Gastroesophageal sphincter (tissue), 4 donors: ENCODE data around the gene OSGEPL1. TPM values are rescaled to one million over a fixed set of nuclear protein-coding genes. Genes with fewer than 3 reads are reported as not detected.
"Not testable (repeated sequence)": the region's sequence is repeated elsewhere in the genome, so short reads cannot be mapped to it uniquely, and the experiment has no call there.

Experiments
- ATAC-seq: fragments of 150-250 bp; one replicate; pipeline ENCODE4 v1.9.1; 2016; ENCODE audit warnings: mild to moderate bottlenecking, moderate library complexity
- H3K27ac ChIP-seq, 4 donors: fragments of 200-600 bp; sonication (generic) in 3 of 4; 1 replicate in 3 of 4; 2 replicates in 1 of 4; pipeline ENCODE4 v1.5.1; 2016 to 2019
- H3K27me3 ChIP-seq: fragments of 200-600 bp; sonication (generic); one replicate; pipeline ENCODE4 v1.5.1; 2019
- H3K36me3 ChIP-seq, 2 donors: fragments of 200-600 bp; sonication (generic); one replicate each; pipeline ENCODE4 v1.5.1; 2019; ENCODE audit warnings: control low read depth in 1 of 2
- H3K4me1 ChIP-seq, 3 donors: fragments of 200-600 bp; sonication (generic); 1 replicate in 2 of 3; 2 replicates in 1 of 3; pipeline ENCODE4 v1.5.1; 2016 to 2019; ENCODE audit warnings: control low read depth in 2 of 3
- H3K4me3 ChIP-seq, 2 donors: fragments of 200-600 bp; sonication (generic); one replicate each; pipeline ENCODE4 v1.5.1; 2019; ENCODE audit warnings: mild to moderate bottlenecking in 1 of 2, moderate library complexity in 1 of 2
- H3K9me3 ChIP-seq, 3 donors: fragments of 200-600 bp; sonication (generic); one replicate each; pipeline ENCODE4 v1.5.1; 2017 to 2019; ENCODE audit warnings: control low read depth in 2 of 3
- EP300 ChIP-seq: sonication (generic); formaldehyde crosslinking; IDR thresholded peaks from one replicate; pipeline ENCODE4 v1.6.1; 2017; ENCODE audit warnings: antibody characterized with exemption, mild to moderate bottlenecking
- POLR2A ChIP-seq, 2 donors: fragments of 450-650 bp; IDR thresholded peaks; one replicate each; pipeline ENCODE4 v1.6.1; 2017; ENCODE audit warnings: antibody characterized with exemption in 2 of 2, mild to moderate bottlenecking in 2 of 2, moderate library complexity in 1 of 2
- POLR2AphosphoS5 ChIP-seq: sonication (generic); formaldehyde crosslinking; IDR thresholded peaks from one replicate; pipeline ENCODE4 v1.6.1; 2017; ENCODE audit warnings: antibody characterized with exemption
- WGBS, 2 donors: methylation state at CpG; one replicate each; pipeline ENCODE4 v1.1.5; 2018; ENCODE audit warnings: low coverage in 1 of 2; 5-methylcytosine and 5-hydroxymethylcytosine counted together
- total RNA-seq, 4 donors: library from RNA; depleted of rRNA; stranded (reverse); fragments of >200 nt; gene quantifications; one replicate each; pipeline ENCODE4 v1.1.0, GENCODE V29; 2016
- TF ChIP-seq, protein P1 (sequence below), 4 experiments: fragments of 200-600 bp in 2 of 4; fragments of 450-650 bp in 2 of 4; sonication (generic) in 1 of 4; IDR thresholded peaks; one replicate each; pipeline ENCODE4 v1.5.1; 2017 to 2019; ENCODE audit warnings: antibody characterized with exemption in 4 of 4, mild to moderate bottlenecking in 2 of 4, moderate library complexity in 2 of 4

OSGEPL1 gene
- total RNA-seq, 4 donors from 2014 or later: 5.0 to 7.7 (median 6.5) TPM

DNA sequence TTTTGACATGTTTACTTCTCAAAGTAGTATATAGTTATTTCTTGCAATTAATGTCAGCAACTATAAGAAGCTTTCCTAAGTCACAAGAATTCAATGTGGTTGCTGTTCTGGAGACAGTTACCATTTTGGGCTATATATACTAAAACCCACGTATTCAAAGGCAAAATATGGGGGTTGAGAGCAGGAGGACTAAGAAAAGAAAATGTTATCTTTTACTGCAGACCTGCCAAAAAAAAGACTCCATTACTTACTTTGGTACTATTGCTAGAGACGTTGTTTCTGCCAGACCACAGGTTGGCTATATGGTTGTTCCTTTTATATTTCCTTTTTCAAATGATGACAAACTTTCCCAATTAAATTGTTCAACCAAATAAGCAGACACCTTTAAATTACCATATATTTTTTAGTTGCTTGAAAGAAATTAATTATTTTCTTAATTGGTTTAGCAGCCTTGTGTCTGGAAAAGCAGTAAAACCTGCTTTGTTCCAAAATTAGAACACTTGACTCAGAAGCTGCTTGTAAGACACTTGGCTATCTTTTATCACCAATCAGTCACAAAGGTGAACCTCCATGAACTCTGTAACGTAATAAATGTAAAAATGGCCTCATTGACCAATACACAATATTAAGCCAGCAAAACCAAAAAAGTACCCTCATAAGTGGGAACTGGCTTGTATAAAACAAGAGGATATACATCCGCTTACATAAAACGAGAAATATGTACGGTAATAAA, 8.2 kb upstream of the OSGEPL1 start:
- peaks cover 0 to 85% of the 10 kb centered on the region in 2 donors for H3K36me3 ChIP-seq
- no peak overlapping the region for H3K27ac ChIP-seq
- TF ChIP-seq POLR2A (IDR thresholded peaks at IDR 0.05): no peak
- TF ChIP-seq POLR2AphosphoS5: no peak
- no peak for TF ChIP-seq EP300
- H3K4me3 ChIP-seq: no peak overlapping the region
- no peak for ATAC-seq
- no peaks in the 10 kb centered on the region for H3K4me1 ChIP-seq
- H3K27me3 ChIP-seq: no peaks in the 10 kb centered on the region
- H3K9me3 ChIP-seq: no peaks in the 10 kb centered on the region
- 48 to 61% methylated on average over 6 of the region's 6 CpGs for WGBS, 2 donors

GRCh38 chr2:189763908-189764661, 1.5 kb upstream of the OSGEPL1 start:
- no peak for ATAC-seq
- peak overlapping the region in 1 of 4 donors; percentile 91 for H3K27ac ChIP-seq
- H3K9me3 ChIP-seq: no peaks in the 10 kb centered on the region

DNA sequence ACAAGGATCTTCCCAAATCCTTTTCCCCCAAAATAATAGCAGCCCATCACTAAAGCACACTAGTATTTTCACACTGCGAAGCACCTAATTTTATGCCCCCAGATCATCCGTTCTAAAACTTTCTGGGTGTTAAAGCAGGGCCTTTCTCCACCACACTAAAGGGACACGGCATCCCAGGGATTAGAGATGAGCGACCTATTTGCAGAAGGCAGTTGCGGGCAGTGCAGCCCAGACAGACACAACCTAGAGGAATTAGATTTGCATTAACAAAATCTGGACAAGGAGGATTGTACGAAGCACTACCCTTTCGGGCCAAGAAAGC, 402 bp downstream of the OSGEPL1 start:
- peak overlapping the region; percentile 84 to 91 (median 87) for H3K27ac ChIP-seq
- H3K4me3 ChIP-seq: peak overlapping the region; percentile 66 to 71
- TF ChIP-seq, protein P1, sequence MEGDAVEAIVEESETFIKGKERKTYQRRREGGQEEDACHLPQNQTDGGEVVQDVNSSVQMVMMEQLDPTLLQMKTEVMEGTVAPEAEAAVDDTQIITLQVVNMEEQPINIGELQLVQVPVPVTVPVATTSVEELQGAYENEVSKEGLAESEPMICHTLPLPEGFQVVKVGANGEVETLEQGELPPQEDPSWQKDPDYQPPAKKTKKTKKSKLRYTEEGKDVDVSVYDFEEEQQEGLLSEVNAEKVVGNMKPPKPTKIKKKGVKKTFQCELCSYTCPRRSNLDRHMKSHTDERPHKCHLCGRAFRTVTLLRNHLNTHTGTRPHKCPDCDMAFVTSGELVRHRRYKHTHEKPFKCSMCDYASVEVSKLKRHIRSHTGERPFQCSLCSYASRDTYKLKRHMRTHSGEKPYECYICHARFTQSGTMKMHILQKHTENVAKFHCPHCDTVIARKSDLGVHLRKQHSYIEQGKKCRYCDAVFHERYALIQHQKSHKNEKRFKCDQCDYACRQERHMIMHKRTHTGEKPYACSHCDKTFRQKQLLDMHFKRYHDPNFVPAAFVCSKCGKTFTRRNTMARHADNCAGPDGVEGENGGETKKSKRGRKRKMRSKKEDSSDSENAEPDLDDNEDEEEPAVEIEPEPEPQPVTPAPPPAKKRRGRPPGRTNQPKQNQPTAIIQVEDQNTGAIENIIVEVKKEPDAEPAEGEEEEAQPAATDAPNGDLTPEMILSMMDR (IDR thresholded peaks at IDR 0.05): no peak
- no peak for TF ChIP-seq POLR2A (IDR thresholded peaks at IDR 0.05)
- TF ChIP-seq POLR2AphosphoS5: no peak
- H3K9me3 ChIP-seq: no peaks in the 10 kb centered on the region
- H3K4me1 ChIP-seq: peaks cover 0 to 20% (median 5%) of the 10 kb centered on the region in 3 donors
- 0% methylated on average over 1 to 7 of the region's 7 CpGs for WGBS, 2 donors
- peaks cover 0 to 8% of the 10 kb centered on the region in 2 donors for H3K36me3 ChIP-seq
- no peaks in the 10 kb centered on the region for H3K27me3 ChIP-seq
- no peak for ATAC-seq

More at GRCh38 chr2:189763908-189764661, 1.5 kb upstream of the OSGEPL1 start:
- peaks cover 0 to 20% (median 5%) of the 10 kb centered on the region in 3 donors for H3K4me1 ChIP-seq
- 81 to 89% methylated on average over 4 of the region's 4 CpGs for WGBS, 2 donors
- peaks cover 0 to 18% of the 10 kb centered on the region in 2 donors for H3K36me3 ChIP-seq
- H3K4me3 ChIP-seq: no peak overlapping the region
- TF ChIP-seq POLR2A (IDR thresholded peaks at IDR 0.05): no peak
- TF ChIP-seq, protein P1 (IDR thresholded peaks at IDR 0.05): no peak
- TF ChIP-seq EP300: no peak
- no peaks in the 10 kb centered on the region for H3K27me3 ChIP-seq

- H3K4me3 ChIP-seq, H3K36me3 ChIP-seq, H3K27ac ChIP-seq, ATAC-seq, H3K27me3 ChIP-seq, H3K9me3 ChIP-seq: not testable (repeated sequence)
- peaks cover 0 to 20% (median 5%) of the 10 kb centered on the region in 3 donors for H3K4me1 ChIP-seq
- WGBS, 2 donors: no CpG with 5 or more reads among the region's 19 CpGs
Observed at GRCh38 chr2:189760154-189760553, 2.4 kb downstream of the OSGEPL1 start.

GRCh38 chr2:189756311-189756952, 6.2 kb downstream of the OSGEPL1 start:
- WGBS, 2 donors: 56 to 95% methylated on average over 2 of the region's 2 CpGs
- ATAC-seq: no peak
- Histone ChIP-seq H3K4me3 (no peak overlapping the region), H3K9me3 (no peaks in the 10 kb centered on the region), H3K4me1 (peaks cover 0 to 4% (median 0%) of the 10 kb centered on the region in 3 donors), H3K27ac (no peak overlapping the region), H3K27me3 (no peaks in the 10 kb centered on the region), H3K36me3 (peaks cover 0 to 42% of the 10 kb centered on the region in 2 donors)
- TF ChIP-seq, protein P1 (IDR thresholded peaks at IDR 0.05): no peak
- TF ChIP-seq POLR2A (IDR thresholded peaks at IDR 0.05) (no peak), EP300 (no peak), POLR2AphosphoS5 (no peak)
